Right atrium auricular region (tissue), 2 donors: ENCODE measurements around the gene IL17REL. TPM values are rescaled to one million over a fixed set of nuclear protein-coding genes. Genes with fewer than 3 reads are reported as not detected.

ENCODE experiments used
- DNase-seq: peaks from one replicate; pipeline ENCODE4 v3.0.0-alpha.2; 2019; ENCODE audit warnings: low spot score
- H3K27ac ChIP-seq, 2 donors: fragments of 200-600 bp; sonication (generic); 1 replicate in 1 of 2; 2 replicates in 1 of 2; pipeline ENCODE4 v1.5.1; 2016 to 2019
- H3K27me3 ChIP-seq, 2 donors: fragments of 200-600 bp; sonication (generic); one replicate each; pipeline versions ENCODE4 v1.5.1 to v1.6.0; 2017 to 2019
- H3K36me3 ChIP-seq: fragments of 200-600 bp; sonication (generic); one replicate; pipeline ENCODE4 v1.5.1; 2016
- H3K4me1 ChIP-seq, 2 donors: fragments of 200-600 bp; sonication (generic); one replicate each; pipeline versions ENCODE4 v1.5.1 to v1.6.0; 2017 to 2019
- H3K4me3 ChIP-seq, 2 donors: fragments of 200-600 bp; sonication (generic); 1 replicate in 1 of 2; 2 replicates in 1 of 2; pipeline ENCODE4 v1.5.1; 2017 to 2019; ENCODE audit warnings: mild to moderate bottlenecking in 1 of 2, moderate library complexity in 1 of 2
- H3K9me3 ChIP-seq, 2 donors: fragments of 200-600 bp; sonication (generic); one replicate each; pipeline ENCODE4 v1.5.1; 2019
- CTCF ChIP-seq, 2 donors: fragments of 200-600 bp; sonication (generic); IDR thresholded peaks; one replicate each; pipeline ENCODE4 v1.5.1; 2019; ENCODE audit warnings: antibody characterized with exemption in 2 of 2
- total RNA-seq, 2 donors: library from RNA; depleted of rRNA; stranded (reverse); fragments of >200 nt; gene quantifications; one replicate each; pipeline ENCODE4 v1.1.0, GENCODE V29; 2016

The IL17REL gene
- total RNA-seq, 2 donors from 2014 or later, result not detected

GRCh38 chr22:49998718-49999062 is 13.9 kb downstream of the IL17REL start:
- Histone ChIP-seq H3K9me3 (no peaks in the 10 kb centered on the region), H3K4me3 (no peak overlapping the region), H3K36me3 (no peaks in the 10 kb centered on the region), H3K27me3 (no peaks in the 10 kb centered on the region), H3K27ac (no peak overlapping the region), H3K4me1 (peaks cover 0 to 5% of the 10 kb centered on the region in 2 donors)
- no peak for DNase-seq
- TF ChIP-seq CTCF (IDR thresholded peaks at IDR 0.05), result no peak

GRCh38 chr22:49997932-49998717 is 14.4 kb downstream of the IL17REL start:
- H3K9me3 ChIP-seq, result no peaks in the 10 kb centered on the region
- peaks cover 0 to 10% of the 10 kb centered on the region in 2 donors for H3K4me1 ChIP-seq
- H3K27me3 ChIP-seq, result no peaks in the 10 kb centered on the region
- no peak overlapping the region for H3K27ac ChIP-seq
- H3K4me3 ChIP-seq, result no peak overlapping the region
- no peak for TF ChIP-seq CTCF (IDR thresholded peaks at IDR 0.05)
- H3K36me3 ChIP-seq, result no peaks in the 10 kb centered on the region
- DNase-seq, result no peak

- H3K27me3 ChIP-seq, result no peaks in the 10 kb centered on the region
- H3K36me3 ChIP-seq, result no peaks in the 10 kb centered on the region
- TF ChIP-seq CTCF (IDR thresholded peaks at IDR 0.05), result no peak
- no peak overlapping the region for H3K4me3 ChIP-seq
- no peaks in the 10 kb centered on the region for H3K9me3 ChIP-seq
- no peak overlapping the region for H3K27ac ChIP-seq
- DNase-seq, result no peak
- peaks cover 0 to 13% of the 10 kb centered on the region in 2 donors for H3K4me1 ChIP-seq
Observed at GRCh38 chr22:49997251-49997599, 15.3 kb downstream of the IL17REL start.

- no peak for DNase-seq
- no peaks in the 10 kb centered on the region for H3K36me3 ChIP-seq
- no peak for TF ChIP-seq CTCF (IDR thresholded peaks at IDR 0.05)
- no peak overlapping the region for H3K4me3 ChIP-seq
- peaks cover 0 to under 1% of the 10 kb centered on the region in 2 donors for H3K9me3 ChIP-seq
- H3K27me3 ChIP-seq, result no peaks in the 10 kb centered on the region
- H3K4me1 ChIP-seq, result peaks cover 0 to 13% of the 10 kb centered on the region in 2 donors
- no peak overlapping the region for H3K27ac ChIP-seq
Observed at GRCh38 chr22:49996518-49997250, 15.9 kb downstream of the IL17REL start.

- Histone ChIP-seq H3K27me3 (no peaks in the 10 kb centered on the region), H3K36me3 (no peaks in the 10 kb centered on the region), H3K9me3 (peaks cover 0 to 6% of the 10 kb centered on the region in 2 donors), H3K4me1 (peaks cover 0 to 13% of the 10 kb centered on the region in 2 donors), H3K4me3 (no peak overlapping the region), H3K27ac (no peak overlapping the region)
- no peak for DNase-seq
- no peak for TF ChIP-seq CTCF (IDR thresholded peaks at IDR 0.05)
Observed at GRCh38 chr22:49996119-49996517, 16.4 kb downstream of the IL17REL start.
